GM12873 (cell line): ENCODE results near the gene FXYD3.

Source experiments
- TF ChIP-seq, protein P1 (sequence below): IDR thresholded peaks from 2 replicates; pipeline ENCODE4 v1.5.1; 2012; ENCODE audit warnings: low read depth, mild to moderate bottlenecking, moderate library complexity, low read length, control low read depth; ENCODE audit not compliant: insufficient read depth; ENCODE audit errors: missing control alignments

The FXYD3 gene

GRCh38 chr19:35136977-35137702, 21.5 kb downstream of the FXYD3 start:
- TF ChIP-seq, protein P1, sequence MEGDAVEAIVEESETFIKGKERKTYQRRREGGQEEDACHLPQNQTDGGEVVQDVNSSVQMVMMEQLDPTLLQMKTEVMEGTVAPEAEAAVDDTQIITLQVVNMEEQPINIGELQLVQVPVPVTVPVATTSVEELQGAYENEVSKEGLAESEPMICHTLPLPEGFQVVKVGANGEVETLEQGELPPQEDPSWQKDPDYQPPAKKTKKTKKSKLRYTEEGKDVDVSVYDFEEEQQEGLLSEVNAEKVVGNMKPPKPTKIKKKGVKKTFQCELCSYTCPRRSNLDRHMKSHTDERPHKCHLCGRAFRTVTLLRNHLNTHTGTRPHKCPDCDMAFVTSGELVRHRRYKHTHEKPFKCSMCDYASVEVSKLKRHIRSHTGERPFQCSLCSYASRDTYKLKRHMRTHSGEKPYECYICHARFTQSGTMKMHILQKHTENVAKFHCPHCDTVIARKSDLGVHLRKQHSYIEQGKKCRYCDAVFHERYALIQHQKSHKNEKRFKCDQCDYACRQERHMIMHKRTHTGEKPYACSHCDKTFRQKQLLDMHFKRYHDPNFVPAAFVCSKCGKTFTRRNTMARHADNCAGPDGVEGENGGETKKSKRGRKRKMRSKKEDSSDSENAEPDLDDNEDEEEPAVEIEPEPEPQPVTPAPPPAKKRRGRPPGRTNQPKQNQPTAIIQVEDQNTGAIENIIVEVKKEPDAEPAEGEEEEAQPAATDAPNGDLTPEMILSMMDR = no peak

GRCh38 chr19:35138305-35138892, 22.8 kb downstream of the FXYD3 start, which contains the start of gene FXYD1:
FXYD1 (plus strand) TSS chr19:35138824; CDS start chr19:35140080, 1,256 bp downstream.
- TF ChIP-seq, protein P1 = no peak

DNA sequence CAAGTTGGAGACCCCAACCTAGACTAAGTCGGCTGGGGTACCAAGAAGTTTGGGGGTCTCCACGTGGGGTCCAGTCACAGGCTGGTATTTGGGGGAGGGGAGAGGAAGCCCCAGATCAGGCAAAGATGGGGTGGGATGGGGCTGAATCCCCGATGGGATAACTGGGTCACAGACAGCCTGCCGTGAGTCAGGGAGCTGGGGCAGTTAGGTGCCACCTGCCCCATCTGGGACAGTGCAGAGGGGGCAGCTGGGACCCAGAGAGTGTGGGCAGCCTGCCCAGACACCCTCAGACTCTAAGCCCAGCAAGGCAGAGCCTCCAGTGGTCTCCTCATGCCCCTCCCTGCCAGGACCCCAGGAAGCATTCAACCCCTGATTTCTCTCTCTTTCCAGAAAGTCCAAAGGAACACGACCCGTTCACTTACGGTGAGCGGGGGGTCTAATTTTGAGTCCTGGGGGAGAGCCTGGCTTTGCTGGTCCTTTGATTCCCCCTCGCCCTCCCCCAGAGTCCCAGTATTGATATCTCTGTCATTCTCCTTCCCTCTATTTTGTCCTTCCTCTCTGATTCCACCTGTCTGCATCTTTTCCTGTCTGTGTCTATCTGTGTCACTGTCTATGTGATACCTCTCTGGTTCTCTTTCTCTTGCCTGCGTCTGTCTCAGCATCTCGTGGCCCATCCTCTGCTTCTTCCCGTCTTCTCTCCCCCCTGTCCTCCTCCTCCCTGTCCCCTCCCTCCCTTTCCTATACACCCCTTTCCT, 24.8 kb downstream of the FXYD3 start:
- TF ChIP-seq, protein P1 = no peak

DNA sequence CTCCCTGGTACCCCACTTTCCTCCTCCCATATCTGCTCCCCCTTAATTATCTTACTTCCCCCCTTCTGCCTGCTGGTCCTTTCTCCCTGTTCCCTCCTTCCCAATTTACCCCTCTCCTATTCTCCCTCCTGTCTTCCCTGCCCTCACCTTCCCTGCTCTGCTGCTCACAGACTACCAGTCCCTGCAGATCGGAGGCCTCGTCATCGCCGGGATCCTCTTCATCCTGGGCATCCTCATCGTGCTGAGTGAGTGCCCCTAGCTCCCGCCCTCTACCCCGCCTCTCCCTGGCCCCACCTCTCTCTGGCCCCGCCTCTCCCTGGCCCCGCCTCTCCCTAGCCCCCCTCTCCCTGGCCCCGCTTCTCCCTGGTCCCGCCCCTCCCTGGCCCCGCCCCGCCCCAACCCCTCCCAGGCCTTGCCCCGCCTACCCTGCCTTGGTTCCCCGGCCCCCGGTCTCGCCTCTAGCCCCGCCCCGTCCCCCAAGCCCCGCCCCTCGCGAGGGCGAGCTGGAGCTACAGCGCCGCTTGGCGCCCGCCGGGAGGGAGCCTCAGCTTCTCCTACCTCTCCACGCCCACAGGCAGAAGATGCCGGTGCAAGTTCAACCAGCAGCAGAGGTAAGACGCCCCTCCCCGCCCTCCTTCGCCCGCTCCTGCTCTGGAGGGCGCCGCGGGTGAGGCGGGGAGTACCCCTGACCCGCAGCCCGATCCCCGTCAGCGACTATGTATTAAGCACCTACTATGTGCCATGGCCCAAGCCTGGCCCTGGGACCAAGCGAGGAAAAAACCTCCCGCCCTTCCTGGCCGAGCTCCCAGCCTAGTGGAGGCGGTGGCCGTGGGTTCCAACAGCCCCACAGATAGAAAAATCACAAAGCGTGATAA, 25.6 kb downstream of the FXYD3 start:
- TF ChIP-seq, protein P1 = peak; percentile 63

DNA sequence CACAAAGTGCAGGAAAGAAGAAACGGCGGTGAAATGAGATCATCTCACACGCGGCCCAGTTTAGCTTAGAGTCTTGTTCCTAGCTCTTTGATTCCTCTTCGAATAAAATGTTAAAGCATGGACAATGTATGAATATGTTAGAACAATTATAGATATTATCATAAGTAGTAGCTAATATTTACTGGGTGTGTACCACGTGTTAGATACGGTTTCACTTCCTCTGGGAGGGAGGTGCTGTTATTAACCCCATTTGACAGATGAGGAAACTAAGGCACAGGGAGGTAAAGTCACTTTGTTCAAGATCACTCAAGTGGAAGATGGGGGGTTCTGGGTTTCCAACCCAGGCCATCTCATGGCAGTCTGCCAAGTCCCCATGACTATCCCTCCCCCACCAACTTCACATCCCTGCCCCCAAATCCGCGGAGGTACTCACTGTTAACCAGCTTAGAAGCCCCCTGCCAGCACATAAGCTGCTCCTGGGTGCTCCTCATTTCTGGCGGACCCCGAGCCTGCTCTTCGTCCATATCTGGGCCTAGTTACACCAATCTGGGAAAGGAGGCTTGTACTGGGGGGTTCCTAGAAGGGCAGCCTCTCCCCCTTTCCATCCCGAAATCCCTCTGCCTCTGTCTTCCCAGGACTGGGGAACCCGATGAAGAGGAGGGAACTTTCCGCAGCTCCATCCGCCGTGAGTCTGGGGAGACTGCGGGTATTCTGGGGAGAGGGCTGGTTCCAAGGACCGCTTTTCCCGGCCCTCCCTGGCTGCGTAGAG, 26.4 kb downstream of the FXYD3 start:
- TF ChIP-seq, protein P1 = no peak

DNA sequence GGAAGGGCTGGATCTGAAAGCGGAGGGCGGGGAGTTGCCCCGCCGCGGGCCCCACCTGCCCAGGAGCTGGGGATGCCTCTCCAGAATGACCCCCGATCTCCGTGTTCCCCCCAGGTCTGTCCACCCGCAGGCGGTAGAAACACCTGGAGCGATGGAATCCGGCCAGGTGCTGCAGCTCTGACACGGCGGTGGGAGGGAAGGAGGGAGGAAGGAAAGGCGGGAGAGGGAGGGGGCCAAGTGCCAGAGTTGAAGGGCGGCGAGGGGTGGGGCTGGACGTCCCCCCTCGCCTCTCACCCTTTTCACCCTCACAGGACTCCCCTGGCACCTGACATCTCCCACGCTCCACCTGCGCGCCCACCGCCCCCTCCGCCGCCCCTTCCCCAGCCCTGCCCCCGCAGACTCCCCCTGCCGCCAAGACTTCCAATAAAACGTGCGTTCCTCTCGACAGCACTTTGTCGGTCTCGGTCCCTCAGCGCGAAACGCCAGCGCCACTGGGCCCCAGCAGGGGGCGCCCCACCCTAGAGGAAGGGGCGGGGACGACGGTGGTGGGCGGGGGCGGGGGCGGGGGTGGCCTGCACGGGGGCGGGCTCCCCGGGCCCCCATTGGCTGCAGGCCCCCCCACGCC, 27.1 kb downstream of the FXYD3 start:
- TF ChIP-seq, protein P1 = peak; percentile 60
